Stimulated activated CD8-positive, alpha-beta memory T cell treated with anti-CD3 and anti-CD28 coated beads, Interleukin-7, amount 100 ng/mL, for 1 hour (primary cell): Measurements from ENCODE around the gene CLEC17A.
"Not testable (repeated sequence)": the region's sequence is repeated elsewhere in the genome, so short reads cannot be mapped to it uniquely, and the experiment has no call there.

Experiments used
- DNase-seq, 2 donors: peaks; one replicate each; pipeline ENCODE4 v3.0.0-alpha.2; 2020; ENCODE audit warnings: low read depth in 2 of 2

The CLEC17A gene

GRCh38 chr19:14580623-14581237 is 2.2 kb upstream of the CLEC17A start:
- no peak for DNase-seq

DNA sequence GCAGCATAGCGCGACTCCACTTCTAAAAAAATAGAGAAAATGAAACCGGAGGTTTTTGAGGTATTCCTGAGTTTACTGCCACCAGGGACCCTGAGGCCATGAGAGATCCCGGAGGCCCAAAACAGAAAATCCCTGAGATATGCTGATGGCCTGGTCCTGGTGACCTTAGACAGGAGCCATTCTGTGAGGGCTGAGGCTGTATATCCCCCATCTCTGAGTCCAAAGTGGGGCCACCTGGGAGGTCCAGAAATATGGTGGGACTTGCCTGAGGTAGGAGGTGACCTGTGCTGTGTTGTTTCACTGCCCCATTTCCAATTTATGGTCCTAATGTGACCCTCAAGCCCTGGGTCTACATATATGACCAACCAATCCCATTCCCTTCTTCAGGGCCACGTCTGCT is 1.5 kb downstream of the CLEC17A start:
- not testable (repeated sequence) for DNase-seq

- DNase-seq: not testable (repeated sequence)
Observed at GRCh38 chr19:14585187-14585586, 2.3 kb downstream of the CLEC17A start.

- not testable (repeated sequence) for DNase-seq
Observed at GRCh38 chr19:14589433-14589832, 6.5 kb downstream of the CLEC17A start.

DNA sequence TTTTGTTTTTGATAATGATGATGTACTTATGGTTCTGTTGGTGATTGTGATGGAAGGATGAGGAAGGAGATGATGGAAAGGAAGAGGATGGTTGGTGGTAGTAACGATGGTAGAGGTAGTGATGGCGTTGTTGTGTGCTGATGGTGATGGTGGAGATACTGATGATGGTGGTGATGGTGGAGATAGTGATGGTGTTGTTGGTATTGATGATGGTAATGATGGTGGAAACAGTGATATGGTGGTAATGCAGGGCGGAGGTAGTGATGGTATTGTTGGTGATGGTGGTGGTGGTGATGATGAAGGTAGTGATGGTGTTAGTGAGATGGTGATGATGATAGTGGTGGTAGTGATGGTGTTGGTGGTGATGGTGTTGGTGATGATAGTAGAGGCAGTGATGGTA is 12.7 kb downstream of the CLEC17A start:
- DNase-seq: no peak

GRCh38 chr19:14599548-14600147 is 16.8 kb downstream of the CLEC17A start:
- no peak for DNase-seq

GRCh38 chr19:14603990-14604387 is 21.1 kb downstream of the CLEC17A start:
- DNase-seq: no peak

GRCh38 chr19:14606627-14607026 is 23.7 kb downstream of the CLEC17A start:
- DNase-seq: no peak

- DNase-seq: no peak
Observed at GRCh38 chr19:14611051-14611450, 28.2 kb downstream of the CLEC17A start.

GRCh38 chr19:14612242-14612641 is 29.4 kb downstream of the CLEC17A start:
- not testable (repeated sequence) for DNase-seq

GRCh38 chr19:14612657-14613056 is 29.8 kb downstream of the CLEC17A start:
- no peak for DNase-seq

DNA sequence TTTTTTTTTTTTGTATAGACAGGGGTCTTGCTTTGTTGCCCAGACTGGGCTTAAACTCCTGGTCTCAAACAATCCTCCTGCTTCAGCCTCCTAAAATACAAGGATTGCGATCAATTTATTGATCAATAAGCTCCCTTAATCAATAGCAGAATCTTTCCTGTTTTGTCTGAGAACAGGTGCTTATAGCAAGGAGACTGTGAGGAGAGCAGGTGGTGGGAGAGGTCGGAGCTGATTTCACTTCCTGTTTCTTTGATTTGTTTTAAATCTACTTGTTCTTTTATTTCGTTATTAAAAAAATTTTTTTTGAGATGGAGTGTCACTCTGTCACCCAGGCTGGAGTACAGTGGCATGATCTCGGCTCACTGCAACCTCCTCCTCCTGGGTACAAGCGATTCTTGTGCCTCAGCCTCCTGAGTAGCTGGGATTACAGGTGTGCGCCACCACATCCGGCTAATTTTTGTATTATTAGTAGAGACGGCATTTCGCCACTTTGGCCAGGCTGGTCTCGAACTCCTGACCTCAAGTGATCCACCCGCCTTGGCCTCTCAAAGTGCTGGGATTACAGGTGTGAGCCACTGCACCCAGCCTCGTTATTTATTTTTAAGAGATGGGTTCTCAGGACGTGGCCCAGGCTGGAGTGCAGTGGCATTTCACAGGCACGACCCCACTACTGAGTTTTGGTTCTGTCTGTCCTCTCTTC is 30.7 kb downstream of the CLEC17A start:
- not testable (repeated sequence) for DNase-seq

GRCh38 chr19:14614099-14614412 is 31.2 kb downstream of the CLEC17A start:
- no peak for DNase-seq

GRCh38 chr19:14615623-14616022 is 32.7 kb downstream of the CLEC17A start:
- DNase-seq: no peak

GRCh38 chr19:14616407-14616806 is 33.5 kb downstream of the CLEC17A start:
- no peak for DNase-seq

DNA sequence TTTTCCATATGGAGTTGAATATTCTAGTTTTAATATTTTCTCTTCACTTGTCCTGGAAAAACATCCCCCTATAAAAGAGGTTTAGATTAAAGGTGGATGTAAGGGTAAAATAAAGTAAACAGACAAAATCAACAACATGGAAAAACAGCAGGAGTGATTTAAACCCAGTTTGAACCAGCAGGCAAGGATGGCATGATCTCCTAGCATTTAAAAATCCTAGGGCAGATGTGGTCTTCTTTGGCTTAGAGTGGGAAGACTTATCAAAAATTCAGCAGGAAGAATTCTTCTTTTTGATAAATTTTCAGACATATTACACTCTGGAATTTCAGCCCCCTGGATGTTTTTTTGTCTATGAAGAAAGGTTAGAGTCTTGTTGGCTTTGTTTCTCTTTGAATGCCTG is 36.5 kb downstream of the CLEC17A start:
- DNase-seq: no peak

GRCh38 chr19:14624491-14624890 is 41.6 kb downstream of the CLEC17A start:
- DNase-seq: not testable (repeated sequence)

DNA sequence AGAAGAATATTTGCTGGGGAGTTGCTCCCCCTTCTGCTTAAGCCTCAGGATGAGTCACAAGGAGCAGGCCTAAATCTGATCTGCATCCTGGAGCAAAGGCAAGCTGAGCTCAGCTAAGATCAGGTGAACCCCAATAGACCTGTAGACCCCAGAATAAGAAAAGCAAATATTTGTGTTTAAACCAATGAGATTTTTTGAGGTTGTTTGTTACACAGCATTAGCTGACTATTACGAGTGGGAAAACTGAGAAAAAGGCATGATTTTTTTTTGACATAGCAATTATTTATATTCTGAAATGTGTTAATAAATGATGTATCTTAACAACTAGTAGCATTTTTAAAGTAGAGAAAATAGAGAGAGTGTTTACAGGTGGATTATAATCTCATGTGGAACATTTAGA is 46.7 kb downstream of the CLEC17A start:
- DNase-seq: no peak

GRCh38 chr19:14632286-14632685 is 49.4 kb downstream of the CLEC17A start:
- DNase-seq: no peak

- DNase-seq: no peak
Observed at GRCh38 chr19:14639536-14640277, 56.8 kb downstream of the CLEC17A start.

DNA sequence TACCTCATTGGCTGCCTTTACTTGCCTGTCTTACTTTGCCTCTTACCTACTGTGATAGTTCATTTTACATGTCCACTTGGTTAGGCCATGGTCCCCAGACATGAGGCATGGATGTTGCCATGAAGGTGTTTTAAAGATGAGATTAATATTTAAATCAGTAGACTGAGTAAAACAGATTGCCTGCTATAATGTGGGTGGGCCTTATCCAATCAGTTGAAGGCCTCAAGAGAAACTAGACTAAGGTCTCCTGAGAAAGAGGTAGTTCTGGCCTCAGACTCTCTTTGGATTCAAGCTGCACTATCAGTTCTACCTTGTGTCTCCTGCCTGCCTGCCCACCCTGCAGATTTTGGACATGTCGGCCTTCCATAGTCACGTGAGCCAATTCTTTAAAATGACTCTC is 65.6 kb downstream of the CLEC17A start:
- no peak for DNase-seq

DNA sequence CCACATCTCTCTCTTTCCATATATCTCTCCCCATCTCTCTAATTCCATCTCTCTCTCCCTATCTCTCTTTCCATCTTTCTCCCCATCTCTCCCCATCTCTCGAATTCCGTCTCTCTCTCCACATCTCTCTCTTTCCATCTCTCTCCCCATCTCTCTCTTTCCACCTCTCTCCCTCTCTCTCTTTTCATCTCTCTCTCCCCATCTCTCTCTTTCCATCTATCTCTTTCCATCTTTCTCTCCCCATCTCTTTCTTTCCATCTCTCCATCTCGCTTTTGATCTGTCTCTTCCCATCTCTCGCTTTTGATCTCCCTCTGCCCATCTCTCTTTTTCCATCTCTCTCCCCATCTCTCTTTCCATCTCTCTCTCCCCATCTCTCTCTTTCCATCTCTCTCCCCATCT is 66.1 kb downstream of the CLEC17A start:
- no peak for DNase-seq

DNA sequence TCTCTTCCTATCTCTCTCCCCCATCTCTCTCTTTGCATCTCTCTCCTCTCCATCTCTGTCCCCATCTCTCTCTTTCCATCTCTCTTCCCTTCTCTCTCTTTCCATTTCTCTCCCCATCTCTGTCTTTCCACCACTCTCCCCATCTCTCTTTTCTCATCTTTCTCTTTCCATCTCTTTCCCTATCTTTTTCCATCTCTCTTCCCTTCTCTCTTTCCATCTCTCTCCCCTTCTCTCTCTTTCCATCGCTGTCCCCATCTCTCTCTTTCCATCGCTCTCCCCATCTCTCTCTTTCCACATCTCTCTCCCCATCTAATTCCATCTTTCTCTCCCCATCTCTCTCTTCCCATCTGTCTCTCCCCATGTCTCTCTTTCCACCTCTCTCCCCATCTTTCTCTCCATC is 67.3 kb downstream of the CLEC17A start:
- no peak for DNase-seq
